Measurements from ENCODE around the gene ZNF846.

DNA sequence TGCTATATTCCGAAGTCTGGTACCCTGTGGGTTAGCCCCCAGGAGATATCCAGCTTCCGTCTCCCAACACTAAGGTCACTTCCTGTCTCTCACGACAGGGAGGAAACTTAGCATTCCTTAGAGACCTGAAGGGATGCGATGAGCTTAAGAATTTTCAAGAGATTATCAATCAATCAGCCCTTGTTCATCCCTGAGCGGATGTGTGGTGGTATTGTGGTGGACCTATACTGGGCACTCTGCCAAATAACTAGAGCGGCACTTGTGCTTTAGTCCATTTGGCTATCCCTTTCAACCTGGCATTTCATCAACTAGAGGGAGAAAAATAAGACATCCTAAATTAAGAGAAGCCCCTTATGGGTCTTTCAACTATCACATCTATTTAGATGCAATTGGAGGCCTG, 62.7 kb downstream of the ZNF846 start:
- TF ChIP-seq, protein P1, sequence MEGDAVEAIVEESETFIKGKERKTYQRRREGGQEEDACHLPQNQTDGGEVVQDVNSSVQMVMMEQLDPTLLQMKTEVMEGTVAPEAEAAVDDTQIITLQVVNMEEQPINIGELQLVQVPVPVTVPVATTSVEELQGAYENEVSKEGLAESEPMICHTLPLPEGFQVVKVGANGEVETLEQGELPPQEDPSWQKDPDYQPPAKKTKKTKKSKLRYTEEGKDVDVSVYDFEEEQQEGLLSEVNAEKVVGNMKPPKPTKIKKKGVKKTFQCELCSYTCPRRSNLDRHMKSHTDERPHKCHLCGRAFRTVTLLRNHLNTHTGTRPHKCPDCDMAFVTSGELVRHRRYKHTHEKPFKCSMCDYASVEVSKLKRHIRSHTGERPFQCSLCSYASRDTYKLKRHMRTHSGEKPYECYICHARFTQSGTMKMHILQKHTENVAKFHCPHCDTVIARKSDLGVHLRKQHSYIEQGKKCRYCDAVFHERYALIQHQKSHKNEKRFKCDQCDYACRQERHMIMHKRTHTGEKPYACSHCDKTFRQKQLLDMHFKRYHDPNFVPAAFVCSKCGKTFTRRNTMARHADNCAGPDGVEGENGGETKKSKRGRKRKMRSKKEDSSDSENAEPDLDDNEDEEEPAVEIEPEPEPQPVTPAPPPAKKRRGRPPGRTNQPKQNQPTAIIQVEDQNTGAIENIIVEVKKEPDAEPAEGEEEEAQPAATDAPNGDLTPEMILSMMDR (IDR thresholded peaks at IDR 0.05; ENCODE audit: insufficient read depth, low read length) = no peak
- TF ChIP-seq GABPA (IDR thresholded peaks at IDR 0.05; ENCODE audit: low read depth) (no peak), POLR2AphosphoS5 (IDR thresholded peaks at IDR 0.05; ENCODE audit: low read depth) (no peak)

All from HL-60 (cell line).